Measurements from ENCODE around the gene FARS2. TPM values are rescaled to one million over a fixed set of nuclear protein-coding genes. Genes with fewer than 3 reads are reported as not detected.

The FARS2 gene
- total RNA-seq, 1 experiment from 2014 or later = 13.8 TPM

- BruUV-seq (replicated peaks) = no TSS peak
- H3K36me3 ChIP-seq (ENCODE audit: control insufficient read depth in 1 of 2, insufficient read depth in 2 of 2, low read length in 2 of 2) = no peaks in the 10 kb centered on the region
- no peaks in the 10 kb centered on the region; the same call in 1 of the 2 replicates for H4K20me1 ChIP-seq (ENCODE audit: insufficient read depth)
- no peaks in the 10 kb centered on the region for H3K27me3 ChIP-seq (ENCODE audit: insufficient read depth, low read length)
- RAD21 ChIA-PET (ENCODE audit: low non-redundant PET in 1 of 2, low total read pairs in 2 of 2, uncharacterized antibody in 2 of 2, unreplicated experiment in 2 of 2) = no interaction called here
- no peaks in the 10 kb centered on the region for H3K79me2 ChIP-seq (ENCODE audit: insufficient read depth, low read length)
- CTCF ChIA-PET = no interaction called here
- no peak overlapping the region for H3K9ac ChIP-seq (ENCODE audit: low read length)
- TF ChIP-seq SIN3A (IDR thresholded peaks at IDR 0.05; ENCODE audit: low read depth) (no peak), RAD21 (IDR thresholded peaks at IDR 0.05; ENCODE audit: low read depth) (no peak), POLR2A (IDR thresholded peaks at IDR 0.05; ENCODE audit: borderline replicate concordance, extremely low read depth, insufficient read depth, insufficient read length) (no peak), JUND (IDR thresholded peaks at IDR 0.05) (no peak), EZH2 (IDR thresholded peaks at IDR 0.05) (no peak), TCF7L2 (IDR thresholded peaks at IDR 0.05; ENCODE audit: borderline replicate concordance, extremely low read depth, insufficient read depth, insufficient read length) (no peak), ZNF274 (IDR thresholded peaks at IDR 0.05; ENCODE audit: low read depth, low read length) (no peak), CTCF (IDR thresholded peaks at IDR 0.05 in 2 of 3, conservative IDR thresholded peaks at IDR 0.05 in 1 of 3; ENCODE audit: borderline replicate concordance in 1 of 3, insufficient read depth in 1 of 3, low read depth in 2 of 3, low read length in 2 of 3) (no peak), ZBTB33 (IDR thresholded peaks at IDR 0.05; ENCODE audit: extremely low read depth, insufficient replicate concordance, low read length) (no peak), EGR1 (IDR thresholded peaks at IDR 0.05; ENCODE audit: low read depth) (no peak), EZH2phosphoT487 (IDR thresholded peaks at IDR 0.05; ENCODE audit: borderline replicate concordance) (no peak), SRF (IDR thresholded peaks at IDR 0.05; ENCODE audit: low read depth) (no peak), CBX3 (IDR thresholded peaks at IDR 0.05; ENCODE audit: low read depth) (no peak), ZFX (IDR thresholded peaks at IDR 0.05) (no peak), ELF1 (IDR thresholded peaks at IDR 0.05; ENCODE audit: borderline replicate concordance, low read depth) (no peak), REST (IDR thresholded peaks at IDR 0.05; ENCODE audit: low read depth) (no peak), YY1 (IDR thresholded peaks at IDR 0.05; ENCODE audit: extremely low read depth, insufficient replicate concordance, low read depth, low read length) (no peak), MAX (IDR thresholded peaks at IDR 0.05) (no peak), FOSL1 (IDR thresholded peaks at IDR 0.05; ENCODE audit: low read depth) (no peak), ATF3 (IDR thresholded peaks at IDR 0.05) (no peak)
- POLR2A ChIA-PET = no interaction called here
- no peak overlapping the region for H3K4me3 ChIP-seq (replicated peaks in 1 of 2; ENCODE audit: low read depth in 1 of 2, low read length in 2 of 2)
- intact Hi-C loops (cut with micrococcal nuclease) = no loop called here
- H3K4me1 ChIP-seq (ENCODE audit: control insufficient read depth in 1 of 2, insufficient read depth in 2 of 2, low read length in 2 of 2) = no peaks in the 10 kb centered on the region
- no peak for ATAC-seq
- DNase-seq (ENCODE audit: low read depth, low spot score) = no peak
- no peaks in the 10 kb centered on the region for H3K9me3 ChIP-seq (ENCODE audit: control insufficient read depth in 1 of 2, insufficient read depth in 1 of 2, low read depth in 1 of 2, low read length in 2 of 2)
- H3K4me2 ChIP-seq (ENCODE audit: low read length) = no peak overlapping the region
- H3K9me2 ChIP-seq (ENCODE audit: insufficient read depth) = no peaks in the 10 kb centered on the region
- H2AFZ ChIP-seq (ENCODE audit: low read depth, low read length, poor library complexity, severe bottlenecking) = no peak overlapping the region
- no peak overlapping the region for H3K27ac ChIP-seq (ENCODE audit: low read depth, low read length)
Observed at GRCh38 chr6:5373430-5373829, 112.1 kb downstream of the FARS2 start.

Data from HCT116 (cell line).